BE2C (cell line): ENCODE data around the gene MT1X.
A peak's percentile ranks its signal among the peaks of the same experiment; 100 is the strongest.
"Not testable (repeated sequence)": the region's sequence is repeated elsewhere in the genome, so short reads cannot be mapped to it uniquely, and the experiment has no call there.

Source experiments
- DNase-seq: peaks from one replicate; pipeline ENCODE4 v3.0.0-alpha.2; 2020
- H3K27me3 ChIP-seq: fragments of 250-450 bp; sonication (Bioruptor Pico); 2 replicates; pipeline ENCODE4 v1.5.1; 2020; ENCODE audit warnings: mild to moderate bottlenecking
- H3K36me3 ChIP-seq: fragments of 250-450 bp; sonication (Bioruptor Pico); 2 replicates; pipeline ENCODE4 v1.5.1; 2020; ENCODE audit warnings: mild to moderate bottlenecking
- H3K4me1 ChIP-seq: fragments of 250-450 bp; sonication (Bioruptor Pico); 2 replicates; pipeline ENCODE4 v1.5.1; 2020
- H3K4me3 ChIP-seq: 2 replicates; pipeline ENCODE4 v1.5.1; 2011; ENCODE audit warnings: low read depth, low read length
- H3K9me3 ChIP-seq: fragments of 250-450 bp; sonication (Bioruptor Pico); 2 replicates; pipeline ENCODE4 v1.5.1; 2020
- TF ChIP-seq, protein P1 (sequence below): IDR thresholded peaks from 2 replicates; pipeline ENCODE4 v1.5.1; 2012; ENCODE audit warnings: mild to moderate bottlenecking, low read depth, low read length

Gene MT1X

DNA sequence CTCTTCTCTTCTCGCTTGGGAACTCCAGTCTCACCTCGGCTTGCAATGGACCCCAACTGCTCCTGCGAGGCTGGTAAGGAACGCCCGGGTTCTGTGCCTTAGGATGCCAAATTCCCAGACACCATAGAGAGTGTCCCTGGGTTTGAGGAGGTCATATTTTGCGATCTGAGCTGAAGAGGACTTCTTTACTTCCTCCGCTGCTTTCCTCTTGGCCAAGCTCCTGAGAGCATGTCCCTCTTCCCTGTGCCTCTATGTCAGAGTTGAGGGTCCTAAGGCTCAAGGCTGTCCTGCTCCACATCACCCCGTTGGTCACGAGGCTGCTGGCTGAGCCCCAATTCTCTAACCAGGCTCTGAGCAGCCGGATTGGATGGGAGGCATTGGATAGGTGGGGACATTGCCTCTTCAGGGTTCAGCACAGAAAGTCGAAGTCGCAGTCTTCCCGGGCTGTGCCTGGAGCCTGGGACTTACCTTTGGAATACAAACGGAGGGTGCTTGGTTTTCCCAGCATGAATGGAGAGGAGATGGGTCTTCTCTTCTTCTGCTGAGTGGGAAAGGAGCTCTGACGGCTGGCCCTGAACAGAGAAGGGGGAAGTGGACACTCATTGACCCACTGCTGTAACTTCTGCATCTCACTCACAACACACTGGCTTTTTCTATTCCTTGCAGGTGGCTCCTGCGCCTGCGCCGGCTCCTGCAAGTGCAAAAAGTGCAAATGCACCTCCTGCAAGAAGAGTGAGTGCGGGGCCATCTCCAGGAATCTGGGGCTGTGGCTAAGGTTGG is 12.2 kb upstream of the MT1X start:
- H3K9me3 ChIP-seq: no peaks in the 10 kb centered on the region
- peaks cover 73% of the 10 kb centered on the region for H3K27me3 ChIP-seq
- TF ChIP-seq, protein P1, sequence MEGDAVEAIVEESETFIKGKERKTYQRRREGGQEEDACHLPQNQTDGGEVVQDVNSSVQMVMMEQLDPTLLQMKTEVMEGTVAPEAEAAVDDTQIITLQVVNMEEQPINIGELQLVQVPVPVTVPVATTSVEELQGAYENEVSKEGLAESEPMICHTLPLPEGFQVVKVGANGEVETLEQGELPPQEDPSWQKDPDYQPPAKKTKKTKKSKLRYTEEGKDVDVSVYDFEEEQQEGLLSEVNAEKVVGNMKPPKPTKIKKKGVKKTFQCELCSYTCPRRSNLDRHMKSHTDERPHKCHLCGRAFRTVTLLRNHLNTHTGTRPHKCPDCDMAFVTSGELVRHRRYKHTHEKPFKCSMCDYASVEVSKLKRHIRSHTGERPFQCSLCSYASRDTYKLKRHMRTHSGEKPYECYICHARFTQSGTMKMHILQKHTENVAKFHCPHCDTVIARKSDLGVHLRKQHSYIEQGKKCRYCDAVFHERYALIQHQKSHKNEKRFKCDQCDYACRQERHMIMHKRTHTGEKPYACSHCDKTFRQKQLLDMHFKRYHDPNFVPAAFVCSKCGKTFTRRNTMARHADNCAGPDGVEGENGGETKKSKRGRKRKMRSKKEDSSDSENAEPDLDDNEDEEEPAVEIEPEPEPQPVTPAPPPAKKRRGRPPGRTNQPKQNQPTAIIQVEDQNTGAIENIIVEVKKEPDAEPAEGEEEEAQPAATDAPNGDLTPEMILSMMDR: no peak
- H3K4me1 ChIP-seq: no peaks in the 10 kb centered on the region
- DNase-seq: no peak
- H3K36me3 ChIP-seq: no peaks in the 10 kb centered on the region
- H3K4me3 ChIP-seq: no peak overlapping the region

DNA sequence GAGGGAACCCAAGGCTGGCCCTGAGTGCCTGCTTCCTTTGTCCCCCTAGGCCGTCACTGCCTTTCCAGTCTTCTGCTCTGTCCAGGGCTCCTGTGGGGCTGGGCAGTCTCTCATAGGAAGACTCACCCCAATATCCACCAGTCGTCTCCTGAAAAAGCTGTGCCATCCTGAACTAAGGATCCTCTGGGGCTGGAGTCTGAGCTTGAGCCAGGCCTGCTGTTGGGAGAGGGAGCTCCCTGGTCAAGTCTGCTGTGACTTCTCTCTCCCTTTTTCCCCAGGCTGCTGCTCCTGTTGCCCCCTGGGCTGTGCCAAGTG is 11.7 kb upstream of the MT1X start:
- TF ChIP-seq, protein P1: no peak
- no peaks in the 10 kb centered on the region for H3K36me3 ChIP-seq
- H3K4me3 ChIP-seq: no peak overlapping the region
- DNase-seq: no peak
- H3K27me3 ChIP-seq: peaks cover 68% of the 10 kb centered on the region
- no peaks in the 10 kb centered on the region for H3K9me3 ChIP-seq
- no peaks in the 10 kb centered on the region for H3K4me1 ChIP-seq

DNA sequence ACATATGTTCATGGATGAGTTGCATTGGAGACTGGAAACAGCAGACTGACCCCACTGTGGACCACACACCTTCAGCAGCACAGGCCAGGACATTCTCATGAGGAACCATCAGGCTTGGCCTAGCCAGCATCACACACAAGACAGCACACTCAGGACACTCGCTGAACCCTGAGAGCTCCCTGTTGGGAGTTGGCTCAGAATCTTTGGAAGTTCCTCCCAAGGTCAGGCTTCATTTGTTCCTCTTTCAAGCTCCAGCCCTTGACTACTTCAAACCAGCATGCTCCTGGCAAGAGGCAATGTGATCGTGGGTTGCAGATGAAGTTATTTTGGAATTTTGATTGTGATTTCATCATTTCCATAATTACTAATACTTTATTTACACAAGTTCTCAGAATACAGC is 10.6 kb upstream of the MT1X start:
- H3K36me3 ChIP-seq, DNase-seq, H3K9me3 ChIP-seq, H3K4me1 ChIP-seq, H3K4me3 ChIP-seq: not testable (repeated sequence)
- H3K27me3 ChIP-seq: peaks cover 62% of the 10 kb centered on the region

DNA sequence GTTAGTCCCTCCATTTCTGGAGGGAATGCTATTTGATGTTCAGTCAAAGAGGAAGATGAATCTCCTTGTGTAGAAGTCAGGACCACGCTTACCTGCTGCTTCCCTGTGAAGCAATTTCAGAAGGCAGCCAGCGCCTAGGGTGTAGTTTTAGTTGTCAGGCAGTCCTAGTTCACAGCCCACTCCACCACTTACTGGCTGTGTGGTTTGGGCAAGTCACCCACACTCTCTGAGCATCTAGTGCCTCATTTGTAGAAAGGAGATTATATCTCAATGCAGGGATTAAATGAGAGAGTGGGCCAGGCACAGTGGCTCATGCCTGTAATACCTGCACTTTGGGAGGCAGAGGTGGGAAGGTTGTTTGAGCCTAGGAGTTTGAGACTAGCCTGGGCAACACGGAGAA is 10.1 kb upstream of the MT1X start:
- H3K36me3 ChIP-seq, DNase-seq, H3K4me1 ChIP-seq, H3K4me3 ChIP-seq, H3K9me3 ChIP-seq: not testable (repeated sequence)
- peaks cover 57% of the 10 kb centered on the region for H3K27me3 ChIP-seq

DNA sequence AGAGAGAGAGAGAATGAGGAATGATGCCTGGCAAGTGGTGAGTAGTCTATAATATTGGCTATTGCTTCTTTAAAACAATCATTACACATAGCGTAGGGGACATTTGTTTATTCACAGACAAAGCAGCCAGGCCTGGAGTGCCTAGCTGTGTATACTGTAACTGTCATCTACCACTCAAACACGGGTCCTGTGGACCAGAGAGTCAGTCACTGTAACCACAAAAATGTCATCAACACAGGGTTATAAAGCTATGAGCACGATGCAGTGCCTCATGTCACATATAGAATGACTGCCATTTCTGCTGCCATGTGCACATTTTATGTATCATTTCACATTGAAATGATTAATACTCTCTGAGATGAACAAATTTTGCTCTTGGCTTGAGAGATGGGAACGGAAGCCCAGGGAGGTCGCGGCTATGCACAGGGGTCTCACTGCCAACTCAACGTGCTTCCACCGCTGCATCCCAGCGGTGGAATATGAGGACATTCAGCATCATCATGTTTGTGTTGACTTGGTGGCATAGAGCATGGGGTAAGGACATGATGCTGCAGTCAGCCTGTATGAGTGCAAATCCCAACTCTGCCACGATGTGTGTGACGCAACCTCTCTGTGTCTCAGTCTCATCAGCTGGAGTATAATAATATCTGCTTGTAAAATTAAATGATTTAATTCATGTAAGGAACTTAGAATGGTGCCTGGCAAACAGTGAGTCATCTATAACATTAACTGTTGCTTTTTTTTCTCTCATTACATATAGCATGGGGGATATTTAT is 9.3 kb upstream of the MT1X start:
- Histone ChIP-seq H3K9me3 (no peaks in the 10 kb centered on the region), H3K27me3 (peaks cover 50% of the 10 kb centered on the region), H3K4me1 (no peaks in the 10 kb centered on the region), H3K4me3 (no peak overlapping the region), H3K36me3 (no peaks in the 10 kb centered on the region)
- TF ChIP-seq, protein P1: no peak
- no peak for DNase-seq

DNA sequence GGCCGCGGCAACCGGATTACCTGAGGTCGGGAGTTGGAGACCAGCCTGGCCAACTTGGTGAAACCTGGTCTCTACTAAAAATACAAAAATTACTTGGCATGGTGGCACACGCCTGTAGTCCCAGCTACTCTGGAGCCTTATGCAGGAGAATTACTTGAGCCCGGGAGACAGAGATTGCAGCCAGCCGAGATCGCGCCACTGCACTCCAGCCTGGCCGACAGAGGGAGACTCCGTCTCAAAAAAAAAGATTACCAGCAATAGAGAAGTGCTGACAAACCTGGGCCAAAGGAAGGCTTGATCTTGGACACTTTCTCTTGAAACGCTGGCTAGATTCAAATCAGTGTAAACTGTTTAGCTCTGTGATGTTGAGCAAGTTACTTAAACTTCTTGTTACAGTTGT is 8.3 kb upstream of the MT1X start:
- H3K36me3 ChIP-seq: no peaks in the 10 kb centered on the region
- no peaks in the 10 kb centered on the region for H3K9me3 ChIP-seq
- DNase-seq: no peak
- no peak overlapping the region for H3K4me3 ChIP-seq
- H3K4me1 ChIP-seq: no peaks in the 10 kb centered on the region
- TF ChIP-seq, protein P1: peak; percentile 60
- peaks cover 40% of the 10 kb centered on the region for H3K27me3 ChIP-seq

DNA sequence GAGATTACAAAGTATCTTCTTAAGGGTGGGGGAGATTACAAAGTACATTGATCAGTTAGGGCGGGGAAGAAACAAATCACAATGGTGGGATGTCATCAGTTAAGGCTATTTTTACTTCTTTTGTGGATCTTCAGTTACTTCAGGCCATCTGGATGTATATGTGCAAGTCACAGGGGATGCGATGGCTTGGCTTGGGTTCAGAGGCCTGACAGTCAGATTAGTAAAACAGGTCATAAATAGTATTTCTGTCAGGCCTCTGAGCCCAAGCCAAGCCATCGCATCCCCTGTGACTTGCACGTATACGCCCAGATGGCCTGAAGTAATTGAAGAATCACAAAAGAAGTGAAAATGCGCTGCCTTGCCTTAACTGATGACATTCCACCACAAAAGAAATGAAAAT is 7.7 kb upstream of the MT1X start:
- H3K9me3 ChIP-seq, DNase-seq, H3K4me3 ChIP-seq, H3K4me1 ChIP-seq, H3K36me3 ChIP-seq: not testable (repeated sequence)
- H3K27me3 ChIP-seq: peaks cover 33% of the 10 kb centered on the region
